H1 (cell line): ENCODE results near the gene SLC22A15. TPM values are rescaled to one million over a fixed set of nuclear protein-coding genes. Genes with fewer than 3 reads are reported as not detected.

Experiments
- CTCF ChIA-PET: fragments of 300-600 bp; sonication (Branson Sonifier 250); formaldehyde crosslinking; loops from one replicate; lab custom pipeline; 2021; ENCODE audit not compliant: partially characterized antibody; lab: Charles Lee
- POLR2A ChIA-PET: fragments of 300-600 bp; sonication (Branson Sonifier 250); formaldehyde crosslinking; loops from one replicate; lab custom pipeline; 2021; ENCODE audit warnings: inconsistent platforms; ENCODE audit not compliant: partially characterized antibody; lab: Charles Lee
- DNase-seq, 2 experiments: peaks; one replicate each; pipeline versions ENCODE4 v3.0.0 to v3.0.0-alpha.2; 2010 to 2022; ENCODE audit warnings: low spot score in 2 of 2, low read depth in 1 of 2, mixed read lengths in 1 of 2
- FAIRE-seq: peaks from 2 replicates; lab custom pipeline; 2011; peaks lifted over from hg19 to GRCh38; lab: Jason Lieb, UNC
- H2AFZ ChIP-seq: 2 replicates; pipeline ENCODE4 v1.8.1; 2012; ENCODE audit warnings: low read length, inconsistent platforms
- H2AK5ac ChIP-seq: 2 replicates; pipeline ENCODE4 v1.6.1; 2013; ENCODE audit warnings: low read depth, low read length
- H2BK120ac ChIP-seq: replicated peaks from 2 replicates; pipeline ENCODE3; 2013; ENCODE audit warnings: low read depth, low read length, inconsistent platforms
- H2BK12ac ChIP-seq: 2 replicates; pipeline ENCODE4 v1.6.1; 2013; ENCODE audit warnings: low read depth, low read length
- H2BK15ac ChIP-seq: 2 replicates; pipeline ENCODE4 v1.6.1; 2013; ENCODE audit warnings: low read length
- H2BK20ac ChIP-seq: 2 replicates; pipeline ENCODE4 v1.6.1; 2013; ENCODE audit warnings: low read length
- H2BK5ac ChIP-seq: 2 replicates; pipeline ENCODE4 v1.6.1; 2013; ENCODE audit warnings: low read depth, low read length
- H3K14ac ChIP-seq: 2 replicates; pipeline ENCODE4 v1.6.1; 2013; ENCODE audit warnings: inconsistent platforms; ENCODE audit not compliant: insufficient read length
- H3K18ac ChIP-seq: 2 replicates; pipeline ENCODE4 v1.6.1; 2013; ENCODE audit warnings: low read length; ENCODE audit errors: extremely low read depth
- H3K23ac ChIP-seq: 2 replicates; pipeline ENCODE4 v1.6.1; 2013; ENCODE audit warnings: inconsistent platforms; ENCODE audit not compliant: insufficient read length
- H3K23me2 ChIP-seq: 2 replicates; pipeline ENCODE4 v1.6.1; 2013; ENCODE audit warnings: low read depth, low read length
- H3K27ac ChIP-seq: 2 replicates; pipeline ENCODE4 v1.6.1; 2011; ENCODE audit warnings: low read depth, low read length, inconsistent platforms
- H3K27me3 ChIP-seq, 4 experiments: replicated peaks in 1 of 4; 1 replicate in 1 of 4; 2 replicates in 3 of 4; pipeline versions ENCODE4 v1.6.1 to v1.8.1; 2011 to 2013; ENCODE audit warnings: low read length in 3 of 4, mild to moderate bottlenecking in 3 of 4, inconsistent platforms in 2 of 4, mixed read lengths in 2 of 4, moderate library complexity in 1 of 4; ENCODE audit not compliant: control insufficient read depth in 3 of 4, insufficient read depth in 3 of 4; ENCODE audit errors: extremely low read depth in 1 of 4
- H3K36me3 ChIP-seq, 4 experiments: 2 replicates each; pipeline versions ENCODE4 v1.6.1 to v1.8.1; 2011 to 2013; ENCODE audit warnings: mild to moderate bottlenecking in 4 of 4, low read length in 3 of 4, moderate library complexity in 2 of 4, control low read depth in 1 of 4, inconsistent platforms in 1 of 4; ENCODE audit not compliant: insufficient read depth in 4 of 4, control insufficient read depth in 2 of 4
- H3K4ac ChIP-seq: replicated peaks from 2 replicates; pipeline ENCODE3; 2013; ENCODE audit warnings: low read length, low read depth, mixed read lengths, inconsistent platforms; ENCODE audit not compliant: insufficient read length
- H3K4me1 ChIP-seq, 4 experiments: replicated peaks in 1 of 4; 1 replicate in 1 of 4; 2 replicates in 3 of 4; pipeline versions ENCODE4 v1.6.1 to v1.8.1; 2011 to 2013; ENCODE audit warnings: low read length in 3 of 4, inconsistent platforms in 2 of 4, mixed read lengths in 1 of 4; ENCODE audit not compliant: insufficient read depth in 4 of 4, control insufficient read depth in 3 of 4
- H3K4me2 ChIP-seq, 2 experiments: 2 replicates each; pipeline versions ENCODE4 v1.6.1 to v1.8.1; 2011 to 2013; ENCODE audit warnings: low read depth in 2 of 2, low read length in 2 of 2, control low read depth in 1 of 2, inconsistent platforms in 1 of 2, mild to moderate bottlenecking in 1 of 2; ENCODE audit not compliant: insufficient read depth in 1 of 2
- H3K4me3 ChIP-seq, 4 experiments: fragments of 200-600, 300-600 bp in 1 of 4; sonication (generic), shearing (Covaris generic), sonication (Bioruptor Twin) in 1 of 4; 2 replicates each; pipeline versions ENCODE4 v1.5.1 to v1.8.1; 2011 to 2016; ENCODE audit warnings: low read length in 4 of 4, low read depth in 3 of 4, control low read depth in 2 of 4, inconsistent platforms in 2 of 4, mild to moderate bottlenecking in 2 of 4, mixed read lengths in 1 of 4, moderate library complexity in 1 of 4; ENCODE audit not compliant: insufficient read depth in 2 of 4; ENCODE audit errors: extremely low read depth in 1 of 4
- H3K56ac ChIP-seq: replicated peaks from 2 replicates; pipeline ENCODE3; 2013; ENCODE audit warnings: low read depth, mild to moderate bottlenecking, mixed read lengths, low read length, inconsistent platforms; ENCODE audit not compliant: insufficient read length
- H3K79me1 ChIP-seq: 2 replicates; pipeline ENCODE4 v1.6.1; 2013; ENCODE audit warnings: low read depth, low read length, control low read depth
- H3K79me2 ChIP-seq, 2 experiments: 2 replicates each; pipeline versions ENCODE4 v1.6.1 to v1.8.1; 2012 to 2013; ENCODE audit warnings: low read length in 2 of 2, mild to moderate bottlenecking in 2 of 2, inconsistent platforms in 1 of 2; ENCODE audit not compliant: insufficient read depth in 2 of 2, control insufficient read depth in 1 of 2
- H3K9ac ChIP-seq, 4 experiments: replicated peaks in 1 of 4; 1 replicate in 1 of 4; 2 replicates in 3 of 4; pipeline versions ENCODE4 v1.6.1 to v1.8.1; 2011 to 2013; ENCODE audit warnings: low read depth in 3 of 4, low read length in 3 of 4, control low read depth in 2 of 4, mild to moderate bottlenecking in 2 of 4, moderate library complexity in 2 of 4, inconsistent platforms in 1 of 4; ENCODE audit errors: extremely low read depth in 1 of 4
- H3K9me3 ChIP-seq, 2 experiments: 2 replicates each; pipeline versions ENCODE4 v1.6.1 to v1.8.1; 2012 to 2013; ENCODE audit warnings: mild to moderate bottlenecking in 2 of 2, moderate library complexity in 2 of 2, control low read depth in 1 of 2, inconsistent platforms in 1 of 2, low read depth in 1 of 2, low read length in 1 of 2, mixed read lengths in 1 of 2; ENCODE audit not compliant: insufficient read depth in 2 of 2
- H4K20me1 ChIP-seq, 2 experiments: replicated peaks in 1 of 2; 2 replicates each; pipeline versions ENCODE3 to v1.8.1; 2011 to 2013; ENCODE audit warnings: inconsistent platforms in 2 of 2, low read length in 2 of 2, mild to moderate bottlenecking in 1 of 2; ENCODE audit not compliant: insufficient read depth in 2 of 2, control insufficient read depth in 1 of 2
- H4K5ac ChIP-seq: 2 replicates; pipeline ENCODE4 v1.6.1; 2013; ENCODE audit warnings: low read length, low read depth, mixed read lengths, inconsistent platforms; ENCODE audit not compliant: insufficient read length
- H4K8ac ChIP-seq: 2 replicates; pipeline ENCODE4 v1.8.0; 2013; ENCODE audit warnings: mild to moderate bottlenecking, moderate library complexity, low read length, inconsistent platforms; ENCODE audit not compliant: insufficient read depth; ENCODE audit errors: extremely low read depth
- H4K91ac ChIP-seq: replicated peaks from 2 replicates; pipeline ENCODE3; 2013; ENCODE audit warnings: low read length, mixed read lengths, inconsistent platforms; ENCODE audit not compliant: insufficient read length
- CBX5 ChIP-seq: fragments of 300-800, 300-1000 bp; sonication (generic); IDR thresholded peaks from 2 replicates; pipeline ENCODE4 v1.7.1; 2016; ENCODE audit warnings: antibody characterized with exemption, low read length, low read depth
- CHD2 ChIP-seq: IDR thresholded peaks from 2 replicates; pipeline ENCODE4 v1.6.1; 2012; ENCODE audit warnings: low read length, improper control_type of control experiment
- CTBP2 ChIP-seq: IDR thresholded peaks from 2 replicates; pipeline ENCODE4 v1.7.0; 2011; ENCODE audit warnings: borderline replicate concordance, mild to moderate bottlenecking, moderate library complexity, mixed read lengths, low read length; ENCODE audit not compliant: insufficient read depth, insufficient read length
- HDAC2 ChIP-seq, 2 experiments: fragments of 300-600 bp in 1 of 2; sonication (generic) in 1 of 2; IDR thresholded peaks; 2 replicates each; pipeline ENCODE4 v1.6.1; 2011 to 2012; ENCODE audit warnings: low read depth in 2 of 2, low read length in 2 of 2, mild to moderate bottlenecking in 2 of 2, moderate library complexity in 2 of 2, borderline replicate concordance in 1 of 2, inconsistent platforms in 1 of 2
- PHF8 ChIP-seq: fragments of 200-600 bp; sonication (generic); conservative IDR thresholded peaks from 2 replicates; pipeline ENCODE4 v1.7.1; 2012; ENCODE audit warnings: low read depth, mild to moderate bottlenecking, inconsistent platforms, low read length, moderate library complexity
- RFX5 ChIP-seq: IDR thresholded peaks from 2 replicates; pipeline ENCODE4 v1.6.1; 2011; ENCODE audit warnings: low read depth, low read length, improper control_type of control experiment, borderline replicate concordance
- WGBS, 2 experiments: shearing (Covaris generic) in 1 of 2; methylation state at CpG; one replicate each; pipeline versions ENCODE4 v1.1.6 to v1.1.7; 2013 to 2015; ENCODE audit warnings: low lambda C conversion rate in 2 of 2, mixed read lengths in 2 of 2, inconsistent platforms in 1 of 2, low coverage in 1 of 2, missing lambda C conversion rate in 1 of 2; ENCODE audit not compliant: insufficient replicate concordance in 2 of 2, insufficient coverage in 1 of 2, insufficient read length in 1 of 2; ENCODE audit errors: extremely low coverage in 1 of 2, missing lambda C conversion rate in 1 of 2; 5-methylcytosine and 5-hydroxymethylcytosine counted together
- polyA plus RNA-seq, 7 experiments: library from polyadenylated mRNA; depleted of rRNA in 3 of 7; stranded (reverse) in 5 of 7; unstranded in 2 of 7; fragments of >200 nt in 5 of 7; fragments of 200-250 nt in 2 of 7; gene quantifications; 1 replicate in 5 of 7; 2 replicates in 1 of 7; 4 replicates in 1 of 7; pipeline versions ENCODE4 v1.2.1 to v1.2.3, GENCODE V29; 2011 to 2013; ENCODE audit warnings: missing spikeins in 2 of 7, mixed read lengths in 2 of 7
- total RNA-seq: library from RNA; stranded (reverse); fragmentation: NEBNext Ultra II Directional; extraction: Animal tissue kit (Norgen Biotek cat#: 25700); gene quantifications from 2 replicates; pipeline ENCODE4 v1.2.1, GENCODE V29; 2021

Gene SLC22A15
- total and polyA plus RNA-seq, 2 of the 8 experiments (the other 6 are each of a cell fraction or from before 2014, with no cell fraction given) = 3.2 to 3.3 TPM

DNA sequence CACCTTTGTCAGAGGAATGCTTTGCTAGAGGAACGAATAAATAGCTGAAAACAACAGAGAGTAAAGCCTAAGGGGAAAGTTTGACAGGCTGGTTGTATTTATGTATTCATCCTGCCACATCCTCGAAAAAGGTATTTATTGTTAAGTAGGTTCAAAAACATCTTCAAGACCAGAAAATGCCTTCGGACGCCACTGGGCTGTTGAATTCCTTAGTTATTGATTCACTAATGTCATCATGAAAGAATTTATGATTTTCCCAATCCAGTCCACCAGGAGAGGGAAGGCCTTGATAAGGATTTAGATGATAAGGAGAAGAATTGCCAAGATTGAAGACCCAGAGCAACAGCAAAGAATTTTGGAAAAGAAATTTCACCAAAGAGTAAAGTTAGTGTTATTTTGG is 99.7 kb downstream of the SLC22A15 start:
- Histone ChIP-seq H3K23me2 (no peaks in the 10 kb centered on the region; the same call in 1 of the 2 replicates), H3K9ac (no peak overlapping the region), H2BK15ac (no peak overlapping the region), H2BK120ac (no peak overlapping the region), H3K23ac (no peak overlapping the region), H3K27ac (no peak overlapping the region), H2BK20ac (no peak overlapping the region), H3K27me3 (no peaks in the 10 kb centered on the region), H4K5ac (no peak overlapping the region), H3K79me2 (no peaks in the 10 kb centered on the region), H4K8ac (no peak overlapping the region), H3K4ac (no peak overlapping the region), H3K4me2 (no peak overlapping the region), H3K4me3 (no peak overlapping the region), H3K9me3 (no peaks in the 10 kb centered on the region), H3K56ac (no peak overlapping the region), H2AK5ac (no peak overlapping the region), H3K18ac (no peak overlapping the region), H3K14ac (no peak overlapping the region), H3K36me3 (no peaks in the 10 kb centered on the region), H4K91ac (no peak overlapping the region), H2AFZ (no peak overlapping the region), H2BK12ac (no peak overlapping the region), H2BK5ac (no peak overlapping the region), H4K20me1 (no peaks in the 10 kb centered on the region), H3K4me1 (no peaks in the 10 kb centered on the region), H3K79me1 (no peaks in the 10 kb centered on the region)
- 88% methylated on average over 4 of the region's 4 CpGs; no CpG with 5 or more reads in 1 of the 2 experiments for WGBS, 2 experiments
- POLR2A ChIA-PET = no interaction called here
- TF ChIP-seq HDAC2 (IDR thresholded peaks at IDR 0.05; ENCODE audit: borderline replicate concordance in 1 of 2, low read depth in 2 of 2, low read length in 2 of 2) = no peak
- no peak for TF ChIP-seq PHF8
- no peak for TF ChIP-seq CHD2
- no peak for TF ChIP-seq CBX5
- TF ChIP-seq RFX5 = no peak
- TF ChIP-seq CTBP2 = no peak
- FAIRE-seq (peak; percentile 28), DNase-seq (no peak)
- CTCF ChIA-PET = no interaction called here
